IPS-20b (cell line): ENCODE data around the gene NBAS.

ENCODE experiments used
- H3K27ac ChIP-seq: one replicate; pipeline ENCODE4 v1.5.1; 2013; ENCODE audit warnings: low read length
- H3K27me3 ChIP-seq: 2 replicates; pipeline ENCODE4 v1.6.1; 2013; ENCODE audit warnings: mild to moderate bottlenecking, low read length, inconsistent platforms; ENCODE audit not compliant: insufficient read depth
- H3K36me3 ChIP-seq: 2 replicates; pipeline ENCODE4 v1.6.1; 2013; ENCODE audit warnings: low read depth, mild to moderate bottlenecking, inconsistent platforms, low read length, moderate library complexity; ENCODE audit not compliant: insufficient read depth
- H3K4me1 ChIP-seq: 2 replicates; pipeline ENCODE4 v1.6.1; 2013; ENCODE audit warnings: mild to moderate bottlenecking, control low read depth, inconsistent platforms, low read length, moderate library complexity; ENCODE audit not compliant: insufficient read depth
- H3K4me3 ChIP-seq: 2 replicates; pipeline ENCODE4 v1.5.1; 2013; ENCODE audit warnings: mild to moderate bottlenecking, low read length, inconsistent platforms
- H3K9ac ChIP-seq: 2 replicates; pipeline ENCODE4 v1.6.1; 2013; ENCODE audit warnings: low read depth, mild to moderate bottlenecking, inconsistent platforms, low read length, moderate library complexity
- H3K9me3 ChIP-seq: 2 replicates; pipeline ENCODE4 v1.6.1; 2013; ENCODE audit warnings: mild to moderate bottlenecking, low read depth, low read length, inconsistent platforms; ENCODE audit not compliant: insufficient read depth

Gene NBAS

DNA sequence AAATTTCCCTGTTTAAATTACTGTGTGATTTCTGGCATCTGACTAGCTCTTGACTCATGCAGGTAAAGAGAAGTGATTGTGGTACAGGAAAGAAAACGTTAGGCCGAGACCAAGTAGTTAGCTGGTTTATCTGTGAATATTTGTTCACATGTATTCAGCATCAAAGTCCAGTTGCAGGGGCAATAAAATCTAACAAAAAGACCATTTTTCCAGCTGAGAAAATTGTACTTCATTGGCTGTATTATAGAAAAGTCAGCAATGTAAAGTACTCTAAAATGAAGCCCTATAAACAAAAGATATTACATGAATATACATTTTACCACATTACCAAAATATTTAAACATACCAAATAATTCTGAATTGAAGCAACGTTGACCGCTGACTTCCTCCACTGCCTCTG is 88.3 kb downstream of the NBAS start:
- Histone ChIP-seq H3K36me3 (peaks cover 25% of the 10 kb centered on the region), H3K9me3 (no peaks in the 10 kb centered on the region), H3K27me3 (no peaks in the 10 kb centered on the region), H3K9ac (no peak overlapping the region), H3K4me1 (no peaks in the 10 kb centered on the region), H3K4me3 (no peak overlapping the region), H3K27ac (no peak overlapping the region)

DNA sequence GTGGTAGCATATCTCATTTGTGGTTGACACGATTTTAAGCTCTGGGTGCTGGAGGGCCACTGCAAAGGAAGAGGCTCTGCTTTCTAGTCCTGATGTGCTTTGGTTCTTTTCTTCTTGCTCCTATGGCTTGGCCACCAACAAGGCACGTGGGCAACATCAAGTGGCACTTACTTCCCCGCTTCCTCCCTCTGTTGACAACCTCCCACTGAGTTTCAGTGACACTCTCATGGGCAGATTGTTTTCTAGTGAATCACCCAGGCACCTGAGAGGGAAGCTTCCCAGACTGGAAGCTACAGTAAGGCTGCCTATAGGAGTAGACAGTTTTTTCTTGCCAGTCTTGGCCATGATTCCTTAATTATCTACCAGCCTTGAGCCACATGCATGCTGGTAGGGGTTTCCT is 89.0 kb downstream of the NBAS start:
- Histone ChIP-seq H3K9ac (no peak overlapping the region), H3K4me1 (no peaks in the 10 kb centered on the region), H3K36me3 (peaks cover 32% of the 10 kb centered on the region), H3K9me3 (no peaks in the 10 kb centered on the region), H3K27me3 (no peaks in the 10 kb centered on the region), H3K27ac (no peak overlapping the region), H3K4me3 (no peak overlapping the region)

DNA sequence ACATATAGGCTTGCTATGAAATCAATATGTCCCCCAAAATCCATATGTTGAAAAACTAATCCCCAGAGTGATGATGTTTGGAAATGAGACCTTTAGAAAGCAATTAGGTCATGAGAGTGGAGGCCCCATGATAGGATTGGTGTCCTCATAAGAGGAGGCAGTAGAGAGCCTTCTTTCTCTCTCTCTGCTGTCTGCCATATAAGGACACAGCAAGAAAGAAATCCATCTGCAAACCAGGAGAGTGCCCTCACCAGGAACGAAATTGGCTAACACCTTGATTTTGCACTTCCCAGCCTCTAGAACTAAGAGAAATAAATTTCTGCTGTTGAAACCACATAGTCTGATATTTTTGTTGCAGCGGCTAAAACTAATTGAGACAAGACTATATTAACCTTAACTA is 89.5 kb downstream of the NBAS start:
- Histone ChIP-seq H3K4me3 (no peak overlapping the region), H3K9ac (no peak overlapping the region), H3K4me1 (no peaks in the 10 kb centered on the region), H3K27me3 (no peaks in the 10 kb centered on the region), H3K9me3 (no peaks in the 10 kb centered on the region), H3K27ac (no peak overlapping the region), H3K36me3 (peaks cover 37% of the 10 kb centered on the region)

DNA sequence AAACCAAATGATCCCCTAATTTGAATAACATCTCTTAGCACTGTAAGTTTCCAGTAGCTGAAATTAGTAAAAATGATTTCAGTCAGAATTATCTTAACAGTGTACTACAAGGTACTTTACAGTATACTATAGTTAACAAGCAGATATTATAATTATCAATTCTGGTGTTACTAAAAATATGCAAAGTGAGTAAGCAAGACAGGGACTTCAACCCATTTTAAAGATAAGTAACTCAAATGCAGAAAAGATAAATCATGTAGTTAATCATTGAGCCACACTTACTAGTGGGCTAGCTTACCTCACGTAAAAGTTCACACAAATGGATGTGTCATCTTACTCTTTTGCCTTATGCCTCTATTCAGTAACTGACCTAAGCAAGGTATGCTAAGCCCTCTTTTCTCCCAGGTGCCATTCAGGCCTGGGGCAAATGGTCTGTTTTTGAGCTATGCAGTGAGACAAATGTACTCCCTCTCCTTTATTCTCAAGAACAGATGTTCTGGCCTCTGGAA is 101.0 kb downstream of the NBAS start:
- H3K9me3 ChIP-seq = no peaks in the 10 kb centered on the region
- no peaks in the 10 kb centered on the region for H3K27me3 ChIP-seq
- H3K4me3 ChIP-seq = no peak overlapping the region
- peaks cover 17% of the 10 kb centered on the region for H3K36me3 ChIP-seq
- no peak overlapping the region for H3K9ac ChIP-seq
- no peaks in the 10 kb centered on the region for H3K4me1 ChIP-seq
- H3K27ac ChIP-seq = no peak overlapping the region

DNA sequence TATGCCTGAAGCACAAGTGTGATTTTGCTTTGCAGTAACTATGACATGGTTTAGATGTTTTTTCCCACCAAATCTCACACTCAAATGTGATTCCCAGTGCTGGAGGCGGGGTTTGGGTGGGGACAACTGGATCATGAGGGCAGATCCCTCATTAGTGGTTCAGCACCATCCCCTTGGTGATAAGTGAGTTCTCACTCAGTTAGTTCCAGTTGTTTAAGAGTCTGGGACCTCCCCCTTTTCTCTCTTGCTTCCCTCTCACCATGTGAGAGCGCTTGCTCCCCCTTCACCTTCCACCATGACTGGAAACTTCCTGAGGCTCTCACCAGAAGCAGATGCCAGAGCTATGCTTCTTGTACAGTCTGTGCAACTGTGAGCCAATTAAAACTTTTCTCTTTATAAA is 102.9 kb downstream of the NBAS start:
- H3K36me3 ChIP-seq = peaks cover 14% of the 10 kb centered on the region; the same call in 1 of the 2 replicates
- no peak overlapping the region for H3K4me3 ChIP-seq
- no peaks in the 10 kb centered on the region for H3K4me1 ChIP-seq
- no peak overlapping the region for H3K9ac ChIP-seq
- no peaks in the 10 kb centered on the region for H3K27me3 ChIP-seq
- no peak overlapping the region for H3K27ac ChIP-seq
- H3K9me3 ChIP-seq = no peaks in the 10 kb centered on the region

DNA sequence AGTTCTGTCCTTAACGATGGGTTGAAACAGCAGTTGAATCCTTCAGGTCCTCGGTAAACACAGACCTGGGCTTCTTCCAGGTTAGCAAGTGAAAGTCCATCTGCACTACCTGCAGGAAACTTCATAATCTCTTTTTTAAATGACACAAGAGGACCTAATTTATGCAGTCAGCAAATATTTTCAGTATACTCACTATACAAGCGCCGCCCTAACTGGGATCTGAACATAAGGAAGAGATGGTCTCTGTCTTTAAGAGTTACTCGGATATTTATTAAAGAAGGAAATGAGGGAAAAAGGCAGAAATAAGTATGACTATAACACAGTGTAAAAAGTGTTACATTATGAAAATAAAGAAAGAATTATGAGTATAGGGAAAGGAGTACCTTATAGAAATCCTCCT is 103.3 kb downstream of the NBAS start:
- Histone ChIP-seq H3K27me3 (no peaks in the 10 kb centered on the region), H3K4me1 (no peaks in the 10 kb centered on the region), H3K27ac (no peak overlapping the region), H3K9ac (no peak overlapping the region), H3K36me3 (peaks cover 14% of the 10 kb centered on the region; the same call in 1 of the 2 replicates), H3K4me3 (no peak overlapping the region), H3K9me3 (no peaks in the 10 kb centered on the region)

DNA sequence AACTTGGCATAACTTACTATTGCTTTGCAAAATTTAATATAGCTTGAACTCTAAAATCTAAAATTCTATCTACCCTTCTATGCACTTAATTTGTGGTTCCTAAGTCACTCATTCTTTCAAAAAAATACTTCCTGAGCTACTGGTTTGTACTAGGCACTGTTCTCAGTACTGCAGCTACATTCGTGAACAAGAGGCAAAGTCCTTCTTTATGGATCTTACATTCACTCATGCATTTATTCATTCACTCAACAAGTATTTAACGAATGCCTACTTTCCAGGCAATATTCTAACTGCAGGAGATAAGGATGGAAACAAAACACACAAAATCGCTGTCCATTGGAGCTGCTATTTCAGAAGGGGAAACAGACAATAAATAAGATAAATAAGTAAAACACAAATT is 104.8 kb downstream of the NBAS start:
- no peaks in the 10 kb centered on the region for H3K9me3 ChIP-seq
- peaks cover 14% of the 10 kb centered on the region for H3K36me3 ChIP-seq
- H3K27ac ChIP-seq = no peak overlapping the region
- no peak overlapping the region for H3K9ac ChIP-seq
- H3K4me1 ChIP-seq = no peaks in the 10 kb centered on the region
- H3K4me3 ChIP-seq = no peak overlapping the region
- H3K27me3 ChIP-seq = no peaks in the 10 kb centered on the region

DNA sequence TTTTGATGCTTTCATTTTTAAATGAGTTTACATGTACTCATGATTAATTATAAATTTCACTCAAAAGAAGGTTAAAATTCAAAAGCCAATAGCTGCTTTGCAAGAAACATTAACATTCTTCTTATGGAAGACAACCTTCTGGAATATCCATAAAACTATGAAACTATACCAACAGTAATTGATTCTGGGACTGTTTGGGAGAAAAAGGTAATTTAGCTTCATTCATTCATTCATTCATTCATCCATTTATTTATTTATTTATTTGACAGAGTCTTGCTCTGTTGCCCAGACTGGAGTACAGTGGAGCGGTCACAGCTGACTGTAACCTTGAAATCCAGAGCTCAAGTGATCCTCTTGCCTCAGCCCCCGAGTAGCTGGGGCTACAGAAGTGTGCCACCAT is 110.3 kb downstream of the NBAS start:
- peaks cover 4% of the 10 kb centered on the region for H3K4me1 ChIP-seq

DNA sequence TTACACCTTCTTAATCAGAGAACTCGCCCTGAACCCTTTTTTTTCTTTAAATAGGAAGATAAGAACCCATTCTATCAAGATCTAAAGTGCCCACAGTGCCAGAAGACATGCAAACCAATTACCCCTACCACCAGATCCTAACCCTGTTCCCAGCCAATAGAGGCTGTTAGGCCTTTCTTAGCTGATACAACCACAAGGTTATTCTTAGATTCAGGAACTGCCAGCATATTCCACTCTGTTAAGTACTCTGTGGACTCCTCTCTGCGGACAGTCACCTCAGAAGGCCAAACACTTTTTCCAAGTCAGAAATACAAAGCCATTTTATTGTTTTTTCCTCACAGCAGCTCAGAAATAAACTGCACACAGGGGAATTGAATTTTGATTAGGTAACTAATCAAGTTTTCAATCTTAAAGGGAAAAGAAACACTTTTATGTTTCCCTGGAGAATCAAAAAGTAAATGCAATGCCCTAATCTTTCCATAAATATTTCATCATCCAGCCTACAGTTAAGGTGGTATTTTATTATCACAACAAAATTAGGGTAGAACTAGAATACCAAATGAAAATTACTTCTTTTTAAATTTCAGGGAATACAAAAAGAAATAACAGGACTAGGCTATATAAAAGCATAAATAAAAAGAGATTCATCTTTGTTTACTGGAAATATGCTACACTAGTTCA is 111.4 kb downstream of the NBAS start:
- no peaks in the 10 kb centered on the region for H3K27me3 ChIP-seq
- H3K9ac ChIP-seq = peak overlapping the region; percentile 38; the same call in 1 of the 2 replicates
- H3K9me3 ChIP-seq = no peaks in the 10 kb centered on the region
- no peaks in the 10 kb centered on the region; the same call in 1 of the 2 replicates for H3K36me3 ChIP-seq
- no peak overlapping the region for H3K27ac ChIP-seq
- peaks cover 4% of the 10 kb centered on the region for H3K4me1 ChIP-seq
- no peak overlapping the region for H3K4me3 ChIP-seq

More for the DNA sequence above, 110.3 kb downstream of the NBAS start:
- no peaks in the 10 kb centered on the region for H3K9me3 ChIP-seq
- H3K4me3 ChIP-seq = no peak overlapping the region
- no peak overlapping the region for H3K27ac ChIP-seq
- H3K27me3 ChIP-seq = no peaks in the 10 kb centered on the region
- no peak overlapping the region for H3K9ac ChIP-seq
- H3K36me3 ChIP-seq = no peaks in the 10 kb centered on the region; the same call in 1 of the 2 replicates

DNA sequence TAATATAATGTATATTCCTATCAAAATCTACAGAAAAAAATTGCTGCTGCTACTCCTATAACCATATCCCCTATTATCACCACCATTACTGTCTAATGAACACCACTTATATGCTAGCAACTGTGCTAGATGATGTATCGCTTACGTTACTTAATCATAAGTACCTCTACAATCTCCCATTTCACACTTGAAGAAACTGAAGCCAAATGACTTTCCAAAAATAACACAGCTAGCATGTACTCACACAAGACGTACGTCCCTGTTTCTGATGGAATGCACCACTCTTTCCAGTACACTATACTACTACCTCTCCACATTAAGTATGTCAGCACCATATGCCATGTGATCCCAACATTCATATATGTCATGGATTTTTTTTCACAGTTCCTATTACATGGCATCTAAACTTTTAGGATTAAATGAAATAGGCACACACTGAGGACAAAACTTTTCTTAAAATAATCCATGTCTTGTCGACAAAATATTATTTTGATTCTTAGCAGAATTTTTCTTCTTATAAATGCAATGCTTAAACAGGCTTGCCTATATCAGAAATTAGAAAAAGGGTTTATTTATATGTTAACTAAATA is 112.8 kb downstream of the NBAS start:
- Histone ChIP-seq H3K9me3 (no peaks in the 10 kb centered on the region), H3K36me3 (no peaks in the 10 kb centered on the region; the same call in 1 of the 2 replicates), H3K27ac (no peak overlapping the region), H3K9ac (no peak overlapping the region), H3K4me3 (no peak overlapping the region), H3K27me3 (no peaks in the 10 kb centered on the region), H3K4me1 (peaks cover 4% of the 10 kb centered on the region)

DNA sequence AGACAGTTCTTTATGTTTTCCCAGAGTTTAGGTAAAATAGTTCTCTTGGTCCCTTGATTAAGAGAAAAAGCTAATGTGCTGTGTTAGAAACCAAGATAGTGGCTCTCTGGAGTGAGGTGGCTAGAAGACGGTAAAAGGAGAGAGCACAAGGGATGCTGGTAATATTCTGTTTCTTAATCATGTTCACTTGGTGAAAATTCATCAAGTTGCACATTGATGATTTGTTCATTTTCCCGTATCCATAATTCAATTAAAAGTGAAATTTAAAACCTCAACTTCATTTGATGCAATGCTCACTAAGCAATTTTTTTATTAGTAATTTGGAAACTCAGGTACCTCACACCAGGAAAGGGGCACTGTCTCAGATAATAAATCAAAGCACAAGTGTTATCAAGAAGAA is 113.8 kb downstream of the NBAS start:
- Histone ChIP-seq H3K36me3 (no peaks in the 10 kb centered on the region), H3K9me3 (no peaks in the 10 kb centered on the region), H3K4me1 (peaks cover 4% of the 10 kb centered on the region), H3K9ac (no peak overlapping the region), H3K4me3 (no peak overlapping the region), H3K27ac (no peak overlapping the region), H3K27me3 (no peaks in the 10 kb centered on the region)

DNA sequence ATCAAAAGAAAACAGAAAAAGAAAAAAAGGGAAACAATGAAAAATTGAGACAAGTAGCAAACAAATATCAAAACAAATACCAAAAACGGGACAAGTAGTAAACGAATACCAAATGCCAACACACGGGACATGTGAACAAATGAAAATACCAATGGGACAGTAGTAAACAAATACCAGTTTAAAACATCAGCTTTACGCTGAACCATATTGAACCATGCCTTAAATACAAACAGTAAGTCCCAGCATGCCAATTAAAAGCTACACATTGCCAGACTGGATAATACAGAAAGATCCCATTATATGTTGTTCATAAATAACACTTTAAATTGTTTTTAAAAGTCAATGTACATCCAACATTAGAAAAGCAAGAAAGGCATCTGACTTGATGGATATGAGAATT is 114.2 kb downstream of the NBAS start:
- Histone ChIP-seq H3K9me3 (no peaks in the 10 kb centered on the region), H3K4me3 (no peak overlapping the region), H3K27me3 (no peaks in the 10 kb centered on the region), H3K36me3 (no peaks in the 10 kb centered on the region), H3K4me1 (peaks cover 4% of the 10 kb centered on the region), H3K9ac (no peak overlapping the region), H3K27ac (no peak overlapping the region)
